ENCODE results near the gene CALHM2. TPM values are rescaled to one million over a fixed set of nuclear protein-coding genes. Genes with fewer than 3 reads are reported as not detected.

Gene CALHM2
- total RNA-seq, 1 donor from 2014 or later, result 9.8 TPM

DNA sequence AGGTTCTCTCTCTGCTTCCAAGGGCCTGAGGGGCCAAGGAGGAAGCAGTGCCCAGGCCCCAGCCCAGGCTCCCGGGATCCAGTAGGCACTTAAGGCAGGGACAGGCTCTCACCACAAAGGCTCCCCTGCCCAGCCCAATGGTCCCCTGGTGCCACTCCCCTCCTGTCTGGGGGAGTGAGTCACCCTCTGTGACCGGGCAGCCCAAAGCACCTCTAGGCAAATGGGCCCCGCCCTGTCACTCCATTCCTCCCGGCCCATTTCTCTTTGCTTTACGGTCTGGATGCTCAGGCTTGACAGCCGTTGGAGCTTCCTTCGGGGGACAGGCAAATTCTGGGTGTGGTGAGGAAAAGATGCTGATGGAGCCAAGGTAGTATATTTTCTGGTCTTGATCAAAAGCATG lies 27.0 kb upstream of the CALHM2 start, which contains the start of gene CALHM3:
CALHM3 (minus strand) TSS at position 106 of the 400 bp plus-strand sequence. CDS start 208 bp downstream, outside the sequence.
- ATAC-seq, result no peak
- DNase-seq, result no peak
- intact Hi-C loops (cut with micrococcal nuclease), result no loop called here

DNA sequence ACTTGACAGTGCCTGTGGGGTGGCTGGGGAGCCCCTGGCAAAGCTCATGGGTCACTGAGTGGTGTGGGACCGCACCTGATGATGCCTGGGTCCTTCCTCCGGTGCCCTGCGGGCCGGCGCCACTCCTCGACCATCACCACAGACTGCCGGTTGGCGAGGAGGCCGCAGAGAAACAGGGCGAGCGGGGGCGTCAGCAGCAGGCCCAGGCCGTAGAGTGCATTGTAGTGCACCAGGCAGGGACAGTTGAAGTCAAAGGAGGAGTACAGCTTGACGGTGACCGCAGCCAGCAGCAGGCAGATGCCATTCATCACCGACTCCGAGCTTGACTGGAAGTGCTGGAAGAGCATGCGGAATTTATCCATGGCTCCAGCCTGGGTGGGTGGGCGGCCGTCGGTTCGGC lies 26.5 kb upstream of the CALHM2 start:
- DNase-seq (no peak), ATAC-seq (no peak)
- intact Hi-C loops (cut with micrococcal nuclease), result no loop called here

DNA sequence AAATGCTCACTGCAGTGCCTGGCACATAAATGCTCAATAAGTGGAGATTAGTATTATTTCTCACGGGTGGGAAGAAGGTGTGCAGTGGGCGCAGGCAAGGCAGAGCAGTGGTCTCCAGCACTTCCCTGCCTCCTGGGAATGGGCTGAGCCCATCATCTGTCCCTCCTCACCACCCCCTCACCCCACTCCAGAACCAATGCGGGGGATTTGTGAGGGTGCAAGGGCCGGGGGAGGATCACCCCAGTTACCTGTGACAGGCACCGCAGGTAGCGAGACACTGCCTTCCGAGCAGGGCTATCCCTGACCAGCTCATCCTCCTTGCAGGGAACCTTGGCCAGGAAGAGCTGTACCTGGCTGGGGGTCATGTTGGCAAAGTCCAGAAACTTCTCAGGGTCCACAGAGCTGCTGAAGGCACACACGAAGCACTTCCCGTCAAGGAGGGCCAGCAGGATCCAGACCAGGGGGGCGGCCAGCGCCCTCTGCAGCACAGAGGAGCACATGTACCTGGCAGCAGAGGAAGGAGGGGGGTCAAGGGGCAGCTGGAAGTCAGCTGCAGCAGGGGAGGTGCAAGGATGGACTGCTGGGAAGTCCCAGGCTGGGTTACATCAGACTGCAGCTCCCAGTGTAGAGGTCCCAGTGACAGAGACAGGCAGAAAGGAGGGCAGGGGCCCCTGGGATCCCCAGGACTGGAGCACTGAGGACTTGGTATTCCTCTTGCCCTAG lies 24.0 kb upstream of the CALHM2 start:
- DNase-seq (no peak), ATAC-seq (no peak)
- intact Hi-C loops (cut with micrococcal nuclease), result no loop called here

DNA sequence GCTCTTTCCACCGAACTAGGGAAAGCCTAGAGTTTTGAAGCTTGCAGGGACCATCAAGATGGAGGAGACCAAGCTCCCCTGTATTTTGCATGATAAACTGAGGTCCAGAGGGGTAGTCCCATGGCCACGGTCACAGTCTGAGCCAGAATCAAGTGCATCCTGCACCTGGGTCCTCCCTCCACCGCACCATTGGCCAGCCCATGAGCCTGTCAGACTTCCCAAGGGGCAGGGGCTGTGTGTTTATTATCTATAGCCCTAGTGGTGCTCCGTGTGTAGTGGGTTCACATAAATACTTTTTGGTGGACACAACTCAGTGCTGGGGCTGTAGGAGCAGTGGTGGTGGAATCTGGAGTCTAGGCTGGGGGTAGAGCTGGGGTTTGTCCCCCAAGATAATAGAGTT lies 23.3 kb upstream of the CALHM2 start:
- intact Hi-C loops (cut with micrococcal nuclease), result no loop called here
- DNase-seq, result no peak
- no peak for ATAC-seq

DNA sequence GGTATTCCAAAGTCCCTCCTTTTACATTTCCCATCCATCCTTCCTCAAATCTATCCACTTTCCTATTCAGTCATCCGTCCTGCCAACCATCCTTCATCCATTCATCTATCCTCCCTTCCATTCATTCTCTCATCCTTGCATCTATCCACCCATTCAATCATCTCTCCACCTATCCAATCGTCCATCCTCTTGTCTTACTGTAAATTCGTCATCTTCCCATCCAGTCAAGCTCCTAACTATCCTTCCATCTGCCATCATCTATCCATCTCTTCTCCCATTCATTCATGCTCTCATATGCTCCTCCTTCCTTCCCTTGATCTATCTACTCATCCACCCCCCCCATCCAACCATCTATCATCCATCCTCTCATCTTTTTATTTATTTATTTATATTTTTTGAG lies 21.9 kb upstream of the CALHM2 start:
- ATAC-seq, result no peak
- intact Hi-C loops (cut with micrococcal nuclease), result no loop called here
- no peak for DNase-seq

DNA sequence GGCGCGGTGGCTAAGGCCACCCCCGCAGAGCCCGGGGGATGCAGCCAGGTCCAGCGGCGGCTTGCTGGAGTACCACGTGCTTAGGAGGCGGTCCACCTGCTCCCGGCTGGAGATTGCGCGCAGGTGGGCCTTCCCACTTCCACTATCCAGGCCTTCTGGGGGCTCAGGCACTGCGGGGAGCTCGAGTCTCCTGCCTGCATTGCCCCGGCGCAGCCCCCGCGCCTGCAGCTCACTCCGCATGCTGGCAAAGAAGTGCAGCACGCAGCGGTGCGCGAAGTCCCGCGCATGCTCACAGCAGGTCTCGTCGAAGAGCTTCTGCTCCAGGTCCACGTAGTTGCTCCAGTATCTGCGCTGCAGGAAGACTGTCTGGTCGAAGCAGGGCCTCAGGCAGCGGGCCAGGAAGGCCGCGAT lies 21.1 kb upstream of the CALHM2 start:
- DNase-seq (peak; percentile 45), ATAC-seq (no peak)
- intact Hi-C loops (cut with micrococcal nuclease), result no loop called here

DNA sequence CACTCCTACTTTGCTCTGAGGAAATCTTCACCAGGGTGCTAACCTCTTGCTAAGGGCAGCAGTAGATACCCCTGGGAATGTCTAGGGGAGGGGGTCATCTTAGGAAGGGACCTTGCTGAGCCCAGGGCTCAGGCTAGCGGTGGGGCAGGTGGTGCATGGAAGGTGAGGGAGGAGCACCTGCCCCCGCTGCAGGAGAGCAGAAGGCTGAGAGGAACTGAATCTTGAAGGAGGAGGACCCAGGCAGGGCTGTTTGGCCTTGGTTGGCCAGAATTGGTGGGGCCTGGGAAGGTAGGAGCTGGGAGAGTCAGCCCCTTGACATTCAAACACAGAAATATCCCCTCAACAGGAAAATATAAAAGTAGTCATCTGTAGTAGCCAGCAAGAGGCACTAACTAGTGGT lies 19.8 kb upstream of the CALHM2 start:
- intact Hi-C loops (cut with micrococcal nuclease), result no loop called here
- DNase-seq, result no peak
- no peak for ATAC-seq

DNA sequence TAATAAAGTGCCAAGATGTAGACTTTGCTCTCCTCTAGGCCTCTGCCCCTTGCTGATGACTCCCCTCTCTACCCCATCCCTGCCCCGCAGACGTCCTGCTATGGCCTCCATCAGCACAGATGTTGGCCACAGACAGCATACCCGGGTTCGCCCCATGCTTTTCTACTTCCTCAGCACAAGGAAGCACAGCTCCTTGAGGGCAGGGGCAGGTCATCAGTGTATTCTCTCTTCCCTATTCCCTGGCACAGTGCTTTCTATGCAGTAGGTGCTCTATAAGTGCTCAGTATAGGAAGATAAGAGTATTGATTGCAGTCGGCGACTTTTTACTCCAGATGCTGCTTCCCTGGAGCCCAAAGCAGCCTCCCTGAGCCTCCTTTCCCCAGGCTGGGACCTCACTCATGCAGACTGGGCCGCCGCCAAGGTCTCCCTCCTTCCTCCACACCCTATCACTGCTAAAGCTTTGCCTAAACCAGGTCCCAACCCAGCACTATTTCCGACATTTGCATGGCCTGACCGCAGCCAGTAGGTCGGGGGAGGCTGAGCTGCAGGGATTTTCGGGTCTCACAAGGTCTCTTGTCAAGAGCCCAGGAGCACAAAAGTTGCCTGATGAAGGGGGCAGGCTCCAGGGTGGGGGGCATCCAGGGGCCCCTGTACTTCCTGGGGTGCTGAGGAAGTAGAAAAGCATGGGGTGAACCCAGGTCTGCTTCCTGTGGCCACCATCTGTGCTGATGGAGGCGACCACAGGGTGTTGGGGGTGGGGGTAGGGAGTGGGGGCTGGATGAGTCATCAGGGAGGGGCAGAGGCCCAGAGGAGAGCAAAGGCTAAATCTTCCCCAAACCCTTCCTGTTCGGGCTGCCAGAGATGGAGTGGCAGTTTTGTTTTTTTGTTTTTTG lies 18.8 kb upstream of the CALHM2 start:
- intact Hi-C loops (cut with micrococcal nuclease), result no loop called here
- peak; percentile 79 for ATAC-seq
- DNase-seq, result peak; percentile 63

DNA sequence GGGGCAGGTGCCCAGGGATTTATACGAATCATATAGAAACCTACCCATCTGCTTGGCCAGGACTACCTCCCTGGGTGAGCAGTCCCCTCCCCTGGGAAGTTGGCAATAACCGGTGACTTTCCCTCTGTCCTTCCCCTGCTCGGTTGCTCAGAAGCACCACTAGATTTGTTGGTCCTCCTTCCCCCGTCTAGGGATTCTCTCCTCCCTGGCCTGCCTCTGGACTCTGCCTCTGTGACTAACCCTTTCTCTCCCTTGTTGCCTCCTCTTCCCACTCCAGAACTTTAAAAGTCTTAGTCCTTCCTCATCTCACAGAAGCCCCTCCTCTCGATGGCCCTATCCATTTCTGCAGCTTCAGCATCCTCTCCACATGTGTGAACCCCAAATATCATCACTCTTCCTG lies 17.0 kb upstream of the CALHM2 start:
- no peak for DNase-seq
- no peak for ATAC-seq
- intact Hi-C loops (cut with micrococcal nuclease), result no loop called here

DNA sequence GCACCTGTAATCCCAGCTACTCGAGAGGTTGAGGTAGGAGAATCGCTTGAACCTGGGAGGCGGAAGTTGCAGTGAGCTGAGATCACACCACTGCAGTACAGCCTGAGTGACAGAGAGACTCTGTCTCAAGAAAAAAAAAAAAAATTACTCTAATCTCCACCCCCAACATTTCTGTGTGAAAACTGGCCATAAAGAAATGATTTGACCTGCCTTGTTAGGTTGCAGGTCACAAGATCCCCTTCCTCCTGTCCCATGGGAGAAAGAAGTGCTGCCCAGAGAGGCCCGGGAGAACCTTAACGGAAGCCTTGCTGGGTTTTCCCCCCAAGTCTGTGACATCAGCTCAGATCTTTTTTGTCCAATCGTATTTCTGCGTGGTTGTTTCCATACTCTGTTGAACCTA lies 15.2 kb upstream of the CALHM2 start:
- ATAC-seq (no peak), DNase-seq (no peak)
- intact Hi-C loops (cut with micrococcal nuclease), result no loop called here

DNA sequence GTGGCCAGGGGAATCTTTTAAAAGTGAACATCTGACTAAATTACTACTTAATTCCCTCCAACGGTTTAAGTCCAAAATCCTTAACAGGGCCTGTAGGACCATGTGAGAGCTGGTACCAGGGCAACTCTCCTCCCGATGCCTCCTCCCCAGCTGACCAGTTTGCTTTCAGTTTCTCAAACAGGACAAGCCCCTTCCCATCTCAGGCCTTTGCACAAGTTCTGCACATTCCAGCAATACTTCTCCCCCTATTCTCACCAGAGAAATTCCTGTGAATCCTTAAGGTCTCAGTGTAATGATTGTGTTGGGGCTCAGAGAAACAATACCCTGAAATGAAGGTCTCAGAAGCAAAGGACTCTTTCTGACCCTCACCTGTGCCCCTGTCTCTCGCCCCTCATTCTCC lies 14.6 kb upstream of the CALHM2 start:
- DNase-seq, result no peak
- intact Hi-C loops (cut with micrococcal nuclease), result no loop called here

DNA sequence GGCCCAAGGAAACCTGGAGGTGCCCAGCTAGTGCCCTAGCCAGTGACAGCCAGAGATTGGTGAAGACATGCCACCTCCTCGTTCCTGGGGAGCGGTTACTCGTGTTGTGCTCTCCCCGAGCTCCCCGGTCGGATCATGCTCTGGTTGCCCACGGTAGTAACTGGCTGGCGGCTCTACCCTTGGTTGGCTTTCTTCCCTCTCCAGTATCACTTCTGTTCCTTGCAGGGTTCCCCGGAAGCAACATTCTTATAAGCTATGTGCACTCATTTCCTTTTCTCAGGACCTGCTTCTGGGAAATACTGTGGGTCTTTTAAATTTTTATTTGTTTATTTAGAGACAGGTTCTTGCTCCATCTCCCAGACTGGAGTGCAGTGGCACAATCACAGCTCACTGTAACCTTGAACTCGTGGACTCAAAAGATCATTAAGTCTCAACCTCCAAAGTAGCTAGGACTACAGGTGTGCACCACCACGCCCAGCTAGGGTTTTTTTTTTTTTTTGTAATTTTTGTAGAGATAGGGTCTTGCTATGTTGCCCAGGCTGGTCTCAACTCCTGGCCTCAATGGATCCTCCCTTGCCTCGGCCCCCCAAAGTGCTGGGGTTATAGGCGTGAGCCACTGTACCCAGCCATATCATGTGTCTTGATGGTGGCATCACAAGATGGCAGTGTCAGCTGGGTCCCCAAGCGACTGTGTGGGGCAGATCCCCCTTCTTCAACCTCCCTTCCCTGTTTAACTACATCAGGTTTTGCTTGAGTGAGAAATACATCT lies 13.4 kb upstream of the CALHM2 start:
- DNase-seq (no peak), ATAC-seq (no peak)
- intact Hi-C loops (cut with micrococcal nuclease), result no loop called here

More for the DNA sequence above, 14.6 kb upstream of the CALHM2 start:
- no peak for ATAC-seq

DNA sequence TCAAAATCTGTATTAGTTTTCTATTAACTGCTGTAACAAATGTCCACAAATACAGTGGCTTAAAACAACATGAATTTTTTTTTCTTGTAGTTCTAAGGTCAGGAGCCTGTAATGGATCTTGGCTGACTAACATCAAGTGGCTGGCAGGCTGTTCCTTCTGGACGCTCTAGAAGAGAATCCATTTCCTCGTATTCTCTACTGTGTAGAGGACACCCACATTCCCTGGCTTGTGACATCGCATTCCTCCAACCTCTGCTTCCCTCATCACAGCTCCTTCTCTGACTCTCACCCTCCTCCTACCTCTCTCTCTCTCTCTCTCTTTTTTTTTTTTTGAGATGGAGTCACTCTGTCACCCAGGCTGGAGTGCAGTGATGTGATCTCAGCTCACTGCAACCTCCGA lies 11.3 kb upstream of the CALHM2 start:
- no peak for ATAC-seq
- no peak for DNase-seq
- intact Hi-C loops (cut with micrococcal nuclease), result no loop called here

DNA sequence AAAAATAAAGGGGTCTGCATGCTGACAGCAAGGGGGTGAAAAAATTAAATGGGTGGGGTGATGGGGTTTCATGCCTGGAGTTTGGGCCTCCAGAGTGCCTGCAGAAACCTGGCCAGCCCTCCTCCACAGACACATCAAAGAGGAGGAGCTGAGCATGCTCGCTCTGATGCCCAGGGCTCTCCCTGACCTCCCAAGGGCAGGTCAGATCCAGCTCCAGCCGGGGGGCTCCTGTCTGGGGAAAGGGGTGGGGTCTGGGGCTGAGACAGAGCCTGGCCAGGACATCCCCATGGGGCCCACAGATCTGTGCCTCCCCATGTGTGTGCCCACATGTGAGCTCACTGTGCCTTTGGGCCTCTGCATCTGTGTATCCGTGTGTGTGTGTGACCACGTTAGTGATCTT lies 7.4 kb upstream of the CALHM2 start:
- ATAC-seq (no peak), DNase-seq (no peak)
- intact Hi-C loops (cut with micrococcal nuclease), result no loop called here

DNA sequence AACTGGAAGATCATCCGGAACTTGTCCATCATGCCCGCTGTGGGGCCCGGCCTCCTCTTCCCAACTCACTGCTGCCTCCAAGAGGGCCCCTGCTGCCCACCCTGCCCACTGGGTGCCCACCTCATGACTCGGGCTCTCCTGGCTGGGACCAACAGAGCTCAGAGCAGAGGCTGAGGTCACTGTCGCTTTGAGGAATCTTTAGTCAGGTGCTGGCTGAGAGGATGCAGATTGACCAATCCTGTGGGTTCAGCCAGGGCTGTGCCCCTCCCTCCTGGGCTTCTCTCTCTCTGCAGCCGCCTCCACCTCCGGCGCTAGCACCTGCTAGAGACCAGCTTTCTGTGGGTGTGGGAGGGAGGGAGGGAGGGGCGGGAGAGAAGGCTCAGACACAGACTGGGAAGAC lies 6.5 kb upstream of the CALHM2 start, which contains the start of gene CALHM1:
CALHM1 (minus strand) TSS at position 181 of the 400 bp plus-strand sequence; CDS start at position 32, 149 bp downstream.
- DNase-seq, result no peak
- intact Hi-C loops (cut with micrococcal nuclease), result no loop called here
- no peak for ATAC-seq

DNA sequence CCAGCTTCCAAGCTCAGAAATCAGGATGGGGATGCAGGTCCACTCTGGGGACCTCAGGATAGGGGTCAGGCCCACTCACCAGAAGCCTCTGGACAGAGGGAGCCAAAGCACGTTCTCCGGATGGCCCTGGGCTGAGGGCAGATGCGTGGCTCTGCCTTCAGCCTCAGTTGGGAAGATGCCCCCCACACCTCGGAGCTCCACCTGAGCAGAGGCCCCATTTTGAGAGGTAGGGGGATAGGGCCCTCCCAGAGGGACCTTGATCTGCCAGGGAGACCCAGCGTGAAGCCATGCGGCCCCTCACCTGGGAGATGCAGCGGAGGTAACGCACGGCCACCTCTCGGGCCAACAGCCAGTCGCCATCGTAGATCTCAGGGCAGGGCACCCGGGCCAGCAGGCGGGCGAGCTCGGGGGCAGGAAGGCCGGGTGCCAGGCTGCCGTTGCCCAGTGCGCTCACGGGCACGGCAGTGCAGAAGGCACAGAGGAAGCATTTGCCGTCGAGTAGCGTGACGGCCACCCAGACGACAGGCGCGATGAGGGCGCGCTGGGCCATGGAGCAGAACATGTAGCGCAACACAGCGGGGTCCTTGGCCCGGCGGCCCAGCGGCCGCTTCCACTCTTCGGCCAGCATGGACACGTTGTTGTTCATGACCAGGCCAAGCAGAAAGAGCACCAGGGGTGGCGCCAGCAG lies 5.9 kb upstream of the CALHM2 start:
- intact Hi-C loops (cut with micrococcal nuclease), result no loop called here
- DNase-seq (no peak), ATAC-seq (no peak)

DNA sequence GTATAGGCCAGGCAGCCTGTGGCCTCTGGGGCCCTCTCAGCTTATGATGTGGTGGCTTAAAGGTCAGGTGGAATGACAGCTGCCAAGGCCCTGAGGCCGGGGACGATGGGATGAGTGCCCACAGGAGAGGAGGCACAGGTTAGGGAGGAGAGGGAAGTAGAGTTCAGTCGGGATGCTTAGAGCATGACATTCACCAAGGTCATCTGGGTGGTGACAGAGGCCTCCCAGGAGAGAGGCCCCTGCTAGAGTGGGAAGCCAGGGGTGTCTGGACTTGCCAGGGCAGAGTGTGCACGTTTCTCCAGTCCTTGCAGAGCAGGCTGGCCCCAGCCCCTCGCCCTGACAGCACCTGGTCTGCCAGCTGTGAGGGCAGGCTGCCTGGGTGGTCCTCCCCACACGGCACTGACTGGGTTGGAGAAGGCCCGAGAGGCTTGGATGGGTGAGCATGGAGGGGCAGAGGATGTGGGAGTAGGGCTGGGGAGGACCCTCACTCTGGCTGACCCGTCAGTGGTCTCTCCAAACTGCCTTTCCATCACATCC lies 5.1 kb upstream of the CALHM2 start:
- ATAC-seq, result no peak
- intact Hi-C loops (cut with micrococcal nuclease), result no loop called here
- no peak for DNase-seq

DNA sequence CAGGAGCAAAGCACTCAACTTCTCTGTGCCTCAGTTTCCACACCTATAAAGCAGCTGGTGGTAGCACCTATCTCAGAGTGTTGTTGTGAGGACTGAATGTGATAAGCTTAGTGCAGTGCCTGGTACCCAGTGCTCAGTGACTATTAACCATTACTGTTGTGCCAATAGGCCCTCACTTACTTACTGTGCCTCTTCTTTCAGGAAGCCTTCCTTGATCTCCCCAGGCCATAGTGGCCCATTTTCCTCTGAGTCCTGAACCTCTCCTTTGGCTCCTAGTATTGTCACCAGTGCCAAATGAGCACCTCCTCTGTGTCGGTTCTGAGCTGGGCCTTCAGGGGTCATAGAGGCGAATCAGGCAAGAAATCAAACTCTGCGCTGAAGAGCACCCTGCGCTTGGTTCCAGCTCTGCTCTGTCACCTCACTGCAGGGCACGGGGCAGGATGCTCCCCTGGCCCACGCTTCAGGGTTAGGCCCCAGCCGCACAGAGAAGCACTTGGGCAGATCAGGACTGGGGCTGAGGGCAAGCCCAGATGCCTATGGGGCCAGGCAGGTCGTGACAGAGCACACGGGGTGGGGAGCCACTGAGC lies 4.0 kb upstream of the CALHM2 start:
- DNase-seq (no peak), ATAC-seq (no peak)
- intact Hi-C loops (cut with micrococcal nuclease), result no loop called here

DNA sequence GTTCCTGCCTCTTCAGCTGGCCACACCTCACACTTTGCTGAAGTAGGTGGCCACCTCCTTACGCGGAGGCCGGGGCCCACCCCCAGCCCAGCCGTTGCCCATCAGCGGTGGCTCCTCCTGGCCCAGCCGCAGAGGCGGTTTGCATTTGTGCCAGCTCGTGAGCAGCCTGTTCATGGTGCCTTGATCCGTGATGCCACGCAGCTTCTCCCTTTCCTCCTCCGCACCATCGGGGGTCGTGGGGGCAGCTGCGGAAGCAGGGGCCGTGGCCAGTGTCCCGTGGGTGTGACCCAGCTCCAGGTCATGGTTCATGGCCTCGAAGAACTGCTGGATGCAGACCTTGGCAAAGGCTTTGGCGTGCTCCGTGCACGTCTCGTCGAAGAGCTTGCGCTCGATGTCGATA lies 3.1 kb upstream of the CALHM2 start:
- intact Hi-C loops (cut with micrococcal nuclease), result no loop called here
- ATAC-seq, result no peak
- no peak for DNase-seq

All from left ventricle myocardium superior (tissue), 1 donor.